Panc1 (cell line): ENCODE data around the gene HOXA10. TPM values are rescaled to one million over a fixed set of nuclear protein-coding genes. Genes with fewer than 3 reads are reported as not detected.

Source experiments
- ATAC-seq: fragments of 200-7000 bp; cut with Tn5 transposase; 2 replicates; pipeline ENCODE4 v1.9.1; 2020; ENCODE audit warnings: mild to moderate bottlenecking, moderate library complexity
- BruUV-seq: library from RNA; stranded (reverse); fragments of 400-500 nt; replicated peaks from 2 replicates; lab custom pipeline; 2021; lab: Mats Ljungman, UMichigan
- CTCF ChIA-PET: fragments of 300-600 bp; sonication (Branson Sonifier 250); formaldehyde crosslinking; loops from one replicate; lab custom pipeline; 2022; ENCODE audit warnings: antibody characterized with exemption; lab: Charles Lee
- POLR2A ChIA-PET: fragments of 300-600 bp; sonication (Branson Sonifier 250); formaldehyde crosslinking; loops from one replicate; lab custom pipeline; 2022; ENCODE audit warnings: antibody characterized with exemption; lab: Charles Lee
- DNase-seq: peaks from one replicate; pipeline ENCODE4 v3.0.0-alpha.2; 2010; ENCODE audit warnings: low read depth, low spot score
- H3K27ac ChIP-seq: 2 replicates; pipeline ENCODE4 v1.5.1; 2011; ENCODE audit warnings: mild to moderate bottlenecking, low read length, inconsistent platforms
- H3K27me3 ChIP-seq: fragments of 200-500 bp; sonication (Bioruptor generic); 2 replicates; pipeline ENCODE4 v1.6.0; 2014; ENCODE audit warnings: low read length, inconsistent platforms; ENCODE audit not compliant: control insufficient read depth, insufficient read depth
- H3K36me3 ChIP-seq: fragments of 200-500 bp; sonication (Bioruptor generic); 2 replicates; pipeline ENCODE4 v1.5.1; 2014; ENCODE audit warnings: inconsistent platforms, mild to moderate bottlenecking, low read length, moderate library complexity; ENCODE audit not compliant: control insufficient read depth, insufficient read depth
- H3K4me1 ChIP-seq: 2 replicates; pipeline ENCODE4 v1.5.1; 2011; ENCODE audit warnings: inconsistent platforms, mild to moderate bottlenecking, low read length, moderate library complexity; ENCODE audit not compliant: control insufficient read depth, insufficient read depth
- H3K4me3 ChIP-seq, 2 experiments: 2 replicates each; pipeline ENCODE4 v1.5.1; 2011 to 2012; ENCODE audit warnings: low read depth in 2 of 2, low read length in 2 of 2, mild to moderate bottlenecking in 2 of 2, inconsistent platforms in 1 of 2, moderate library complexity in 1 of 2
- H3K9me3 ChIP-seq: fragments of 200-500 bp; sonication (Bioruptor generic); 2 replicates; pipeline ENCODE4 v1.5.1; 2014; ENCODE audit warnings: low read depth, mild to moderate bottlenecking, inconsistent platforms, low read length, moderate library complexity; ENCODE audit not compliant: control insufficient read depth, insufficient read depth
- CTCF ChIP-seq: fragments of 450-650 bp; IDR thresholded peaks from 2 replicates; pipeline ENCODE4 v1.5.1; 2017; ENCODE audit warnings: mild to moderate bottlenecking
- POLR2AphosphoS5 ChIP-seq: IDR thresholded peaks from 2 replicates; pipeline ENCODE4 v1.6.1; 2012; ENCODE audit warnings: mild to moderate bottlenecking, low read depth, low read length, moderate library complexity
- REST ChIP-seq, 2 experiments: IDR thresholded peaks; 2 replicates each; pipeline ENCODE4 v1.6.1; 2011 to 2012; ENCODE audit warnings: low read depth in 2 of 2, control low read depth in 1 of 2, low read length in 1 of 2, mild to moderate bottlenecking in 1 of 2, moderate library complexity in 1 of 2; ENCODE audit not compliant: insufficient read depth in 1 of 2
- SIN3A ChIP-seq: IDR thresholded peaks from 2 replicates; pipeline ENCODE4 v1.6.1; 2012; ENCODE audit warnings: low read depth, mild to moderate bottlenecking, low read length, moderate library complexity, borderline replicate concordance; ENCODE audit not compliant: insufficient read depth
- TCF7L2 ChIP-seq: IDR thresholded peaks from 2 replicates; pipeline ENCODE4 v1.6.1; 2011; ENCODE audit warnings: mild to moderate bottlenecking, low read depth, low read length, inconsistent platforms
- in situ Hi-C: cut with HindIII; loops from 2 replicates; pipeline ENCODE4 v1.10.0; 2016; ENCODE audit warnings: low sequenced_read_pairs, low pct_unique_long_range_greater_than_20kb
- intact Hi-C: fragments of 100-400 bp; cut with micrococcal nuclease; formaldehyde crosslinking; loops from one replicate; pipeline ENCODE4 v1.10.0; 2022; ENCODE audit not compliant: unreplicated experiment
- total RNA-seq: library from RNA; stranded (reverse); gene quantifications from one replicate; pipeline ENCODE4 v1.2.1, GENCODE V29; 2021; ENCODE audit not compliant: unreplicated experiment

HOXA10 gene
- total RNA-seq, 1 experiment from 2014 or later, result 0.41 TPM

GRCh38 chr7:27151341-27151930, 22.7 kb downstream of the HOXA10 start:
- ChIA-PET POLR2A (no interaction called here), CTCF (interaction anchor here (0.7 to 3.4 kb wide), 4 partner anchors 10 to 627 kb away, joined by 3 to 24 read pairs (median 4); no protein-coding TSS in a partner anchor)
- H3K27me3 ChIP-seq, result no peaks in the 10 kb centered on the region
- H3K9me3 ChIP-seq, result no peaks in the 10 kb centered on the region
- H3K27ac ChIP-seq, result peak overlapping the region; percentile 89
- H3K4me1 ChIP-seq, result peaks cover 20% of the 10 kb centered on the region
- no TSS peak for BruUV-seq
- peak overlapping the region; percentile 57 to 83 for H3K4me3 ChIP-seq
- ATAC-seq (no peak), DNase-seq (no peak)
- TF ChIP-seq REST (IDR thresholded peaks at IDR 0.05; ENCODE audit: insufficient read depth in 1 of 2, low read depth in 2 of 2, low read length in 1 of 2) (no peak), CTCF (no peak), SIN3A (no peak), POLR2AphosphoS5 (no peak), TCF7L2 (no peak)
- in situ Hi-C loops, result no loop called here
- intact Hi-C loops, result no loop called here
- no peaks in the 10 kb centered on the region; the same call in 1 of the 2 replicates for H3K36me3 ChIP-seq

GRCh38 chr7:27150568-27151340, 23.4 kb downstream of the HOXA10 start:
- in situ Hi-C loops, result no loop called here
- BruUV-seq, result no TSS peak
- DNase-seq (peak; percentile 50), ATAC-seq (peak; percentile 92)
- CTCF ChIA-PET, result interaction anchor here (0.7 to 3.4 kb wide), 5 partner anchors 10 to 626 kb away, joined by 3 to 24 read pairs (median 4); no protein-coding TSS in a partner anchor
- no peaks in the 10 kb centered on the region for H3K9me3 ChIP-seq
- H3K4me1 ChIP-seq, result peaks cover 20% of the 10 kb centered on the region
- TF ChIP-seq POLR2AphosphoS5 (peak; percentile 63; the same call in 1 of the 2 replicates), REST (IDR thresholded peaks at IDR 0.05; ENCODE audit: insufficient read depth in 1 of 2, low read depth in 2 of 2, low read length in 1 of 2) (peak; percentile 78 to 82), TCF7L2 (peak; percentile 42; the same call in 1 of the 2 replicates), SIN3A (no peak), CTCF (peak; percentile 99)
- H3K27ac ChIP-seq, result peak overlapping the region; percentile 89
- peak overlapping the region; percentile 57 to 83 for H3K4me3 ChIP-seq
- no peaks in the 10 kb centered on the region; the same call in 1 of the 2 replicates for H3K36me3 ChIP-seq
- intact Hi-C loops, result no loop called here
- POLR2A ChIA-PET, result no interaction called here
- H3K27me3 ChIP-seq, result no peaks in the 10 kb centered on the region
